CD4-positive, alpha-beta T cell (primary cell): ENCODE results near the gene CCR7. TPM values are rescaled to one million over a fixed set of nuclear protein-coding genes. Genes with fewer than 3 reads are reported as not detected.

Source experiments
- ATAC-seq: fragments of 200-7000 bp; cut with Tn5 transposase; one replicate; pipeline ENCODE4 v1.10.0; 2022; ENCODE audit warnings: mild to moderate bottlenecking; ENCODE audit not compliant: poor library complexity
- CTCF ChIA-PET: fragments of 350-600 bp; sonication (Branson Sonifier 250); formaldehyde crosslinking; loops from one replicate; lab custom pipeline; 2021; ENCODE audit warnings: antibody characterized with exemption, inconsistent platforms; lab: Charles Lee
- POLR2A ChIA-PET: fragments of 350-600 bp; sonication (Branson Sonifier 250); formaldehyde crosslinking; loops from one replicate; lab custom pipeline; 2021; ENCODE audit warnings: antibody characterized with exemption, inconsistent platforms; lab: Charles Lee
- DNase-seq, 14 experiments: peaks; one replicate each; pipeline ENCODE4 v3.0.0-alpha.2; 2013 to 2020; ENCODE audit warnings: mixed read lengths in 2 of 14
- H3K27ac ChIP-seq, 2 donors: one replicate each; pipeline versions ENCODE4 v1.5.1 to v1.7.0; 2013; ENCODE audit warnings: low read length in 2 of 2, low read depth in 1 of 2, mild to moderate bottlenecking in 1 of 2
- H3K27me3 ChIP-seq, 2 experiments: 1 replicate in 1 of 2; 2 replicates in 1 of 2; pipeline versions ENCODE4 v1.6.1 to v1.7.0; 2013; ENCODE audit warnings: low read length in 2 of 2, control low read depth in 1 of 2, mild to moderate bottlenecking in 1 of 2, moderate library complexity in 1 of 2; ENCODE audit not compliant: insufficient read depth in 2 of 2, control insufficient read depth in 1 of 2
- H3K36me3 ChIP-seq: one replicate; pipeline ENCODE4 v1.6.1; 2013; ENCODE audit warnings: low read length, control low read depth; ENCODE audit not compliant: insufficient read depth
- H3K4me1 ChIP-seq: one replicate; pipeline ENCODE4 v1.6.1; 2013; ENCODE audit warnings: low read length, control low read depth; ENCODE audit not compliant: insufficient read depth
- H3K4me3 ChIP-seq: one replicate; pipeline ENCODE4 v1.5.1; 2013; ENCODE audit warnings: mild to moderate bottlenecking, low read length, moderate library complexity
- H3K9me3 ChIP-seq, 2 experiments: 1 replicate in 1 of 2; 2 replicates in 1 of 2; pipeline versions ENCODE4 v1.6.1 to v1.7.0; 2013; ENCODE audit warnings: low read length in 2 of 2, mild to moderate bottlenecking in 2 of 2, control low read depth in 1 of 2, moderate library complexity in 1 of 2; ENCODE audit not compliant: control insufficient read depth in 1 of 2, insufficient read depth in 1 of 2
- H3K27ac Mint-ChIP-seq: one replicate; pipeline ENCODE4 v1.8.0; 2020; ENCODE audit warnings: mixed read lengths
- H3K27me3 Mint-ChIP-seq: one replicate; pipeline ENCODE4 v1.8.0; 2021; ENCODE audit warnings: mixed read lengths
- H3K36me3 Mint-ChIP-seq: one replicate; pipeline ENCODE4 v1.8.0; 2021; ENCODE audit warnings: low read depth, mixed read lengths
- H3K4me1 Mint-ChIP-seq: one replicate; pipeline ENCODE4 v1.8.0; 2021; ENCODE audit warnings: low read depth, mixed read lengths
- H3K4me3 Mint-ChIP-seq: one replicate; pipeline ENCODE4 v1.8.0; 2020; ENCODE audit warnings: mild to moderate bottlenecking, mixed read lengths
- H3K9me3 Mint-ChIP-seq: one replicate; pipeline ENCODE4 v1.8.0; 2020; ENCODE audit warnings: mixed read lengths
- CTCF ChIP-seq: fragments of 200-600 bp; IDR thresholded peaks from one replicate; pipeline ENCODE4 v1.8.0; 2022; ENCODE audit warnings: antibody characterized with exemption, mild to moderate bottlenecking
- intact Hi-C, 2 experiments: fragments of 100-400 bp; cut with DNase I in 1 of 2; cut with micrococcal nuclease in 1 of 2; formaldehyde crosslinking; loops; one replicate each; pipeline versions ENCODE4 v1.15.1 to v1.9.0; 2023 to 2025; cut with DNase I, micrococcal nuclease
- total RNA-seq, 174 experiments: library from RNA in 2 of 174; stranded (reverse) in 2 of 174; gene quantifications; one replicate each; pipeline ENCODE4 v1.2.3 and lab custom pipeline; 2021 to 2026

The CCR7 gene
- total RNA-seq, 2 experiments from 2014 or later: 170 to 180 TPM

DNA sequence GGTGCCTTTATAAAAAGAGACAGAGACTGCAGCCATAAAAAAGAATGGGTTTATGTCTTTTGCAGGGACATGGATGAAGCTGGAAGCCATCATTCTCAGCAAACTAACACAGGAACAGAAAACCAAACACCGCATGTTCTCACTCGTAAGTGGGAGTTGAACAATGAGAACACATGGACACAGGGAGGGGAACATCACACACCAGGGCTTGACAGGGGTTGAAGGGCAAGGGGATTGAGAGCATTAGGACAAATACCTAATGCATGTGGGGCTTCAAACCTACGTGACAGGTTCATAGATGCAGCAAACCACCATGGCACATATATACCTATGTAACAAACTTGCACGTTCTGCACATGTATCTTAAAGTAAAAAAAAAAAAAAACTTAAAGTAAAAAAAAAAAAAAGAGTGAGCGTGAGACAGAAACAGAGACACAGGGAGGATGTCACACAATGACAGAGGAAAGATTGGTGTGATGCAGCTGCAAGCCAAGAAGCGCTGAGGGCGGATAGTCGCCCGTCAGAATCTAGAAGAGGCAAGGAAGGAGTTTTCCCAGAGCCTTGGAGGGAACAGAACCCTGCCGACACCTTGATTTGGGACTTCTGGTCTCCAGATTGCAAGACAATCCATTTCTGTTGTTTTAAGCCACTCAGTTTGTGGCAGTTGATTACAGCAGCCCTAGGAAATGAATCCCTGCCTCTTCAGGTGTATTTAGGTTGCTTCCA, 36.4 kb downstream of the CCR7 start:
- H3K4me1 Mint-ChIP-seq: peaks cover 51% of the 10 kb centered on the region
- H3K9me3 ChIP-seq: peaks cover 4 to 16% of the 10 kb centered on the region in 2 experiments
- peak; percentile 18 for ATAC-seq
- H3K36me3 ChIP-seq: no peaks in the 10 kb centered on the region
- H3K4me3 Mint-ChIP-seq: peak overlapping the region; percentile 48
- H3K27me3 ChIP-seq: no peaks in the 10 kb centered on the region
- ChIA-PET POLR2A (interaction anchor here (0.7 to 18.9 kb wide), 4 partner anchors 10 to 85 kb away, joined by 3 to 668 read pairs (median 8); partner anchors contain the start of gene CCR7), CTCF (interaction anchor here (0.6 to 1.0 kb wide), 5 partner anchors 12 to 166 kb away, joined by 3 to 4 read pairs (median 3); no protein-coding TSS in a partner anchor)
- H3K4me3 ChIP-seq: no peak overlapping the region
- peak in 5 of 14 experiments; percentile 33 to 73 (median 68) for DNase-seq
- TF ChIP-seq CTCF: no peak
- peak overlapping the region; percentile 84 for H3K27ac Mint-ChIP-seq
- no peak overlapping the region for H3K27ac ChIP-seq
- peaks cover 13% of the 10 kb centered on the region for H3K9me3 Mint-ChIP-seq
- H3K36me3 Mint-ChIP-seq: peaks cover 21% of the 10 kb centered on the region
- H3K4me1 ChIP-seq: peaks cover 58% of the 10 kb centered on the region
- intact Hi-C loops: no loop called here
- H3K27me3 Mint-ChIP-seq: peaks cover 5% of the 10 kb centered on the region

GRCh38 chr17:40526668-40527067, 38.6 kb downstream of the CCR7 start:
- no peaks in the 10 kb centered on the region for H3K27me3 ChIP-seq
- H3K4me3 Mint-ChIP-seq: no peak overlapping the region
- ATAC-seq (no peak), DNase-seq (peak in 1 of 14 experiments; percentile 10)
- intact Hi-C loops: no loop called here
- peaks cover 19% of the 10 kb centered on the region for H3K36me3 Mint-ChIP-seq
- ChIA-PET CTCF (interaction anchor here (1.0 kb wide), 1 partner anchor 9 kb away, joined by 3 read pairs; no protein-coding TSS in a partner anchor), POLR2A (interaction anchor here (0.7 kb wide), 1 partner anchor 316 kb away, joined by 3 read pairs; no protein-coding TSS in a partner anchor)
- no peak overlapping the region for H3K27ac ChIP-seq
- H3K27me3 Mint-ChIP-seq: no peaks in the 10 kb centered on the region
- no peaks in the 10 kb centered on the region for H3K36me3 ChIP-seq
- no peak overlapping the region for H3K4me3 ChIP-seq
- H3K4me1 Mint-ChIP-seq: peaks cover 36% of the 10 kb centered on the region
- H3K9me3 ChIP-seq: peaks cover 4 to 16% of the 10 kb centered on the region in 2 experiments
- no peak for TF ChIP-seq CTCF
- peaks cover 47% of the 10 kb centered on the region for H3K4me1 ChIP-seq
- H3K27ac Mint-ChIP-seq: no peak overlapping the region
- H3K9me3 Mint-ChIP-seq: peaks cover 13% of the 10 kb centered on the region

- no peak for TF ChIP-seq CTCF
- DNase-seq (no peak), ATAC-seq (no peak)
- POLR2A ChIA-PET: interaction anchor here (1.5 kb wide), 1 partner anchor 9 kb away, joined by 4 read pairs; no protein-coding TSS in a partner anchor
- Mint-ChIP-seq H3K4me3 (no peak overlapping the region), H3K9me3 (peaks cover 13% of the 10 kb centered on the region), H3K27ac (no peak overlapping the region), H3K36me3 (peaks cover 19% of the 10 kb centered on the region), H3K27me3 (no peaks in the 10 kb centered on the region), H3K4me1 (peaks cover 25% of the 10 kb centered on the region)
- Histone ChIP-seq H3K4me1 (peaks cover 44% of the 10 kb centered on the region), H3K4me3 (no peak overlapping the region), H3K27me3 (no peaks in the 10 kb centered on the region), H3K27ac (no peak overlapping the region), H3K9me3 (peaks cover 4 to 16% of the 10 kb centered on the region in 2 experiments), H3K36me3 (no peaks in the 10 kb centered on the region)
- CTCF ChIA-PET: interaction anchor here (0.6 to 1.3 kb wide), 2 partner anchors 81 to 84 kb away, joined by 3 to 5 read pairs; partner anchors contain the start of gene IGFBP4
- intact Hi-C loops: no loop called here
Measured at GRCh38 chr17:40525294-40525693, 40.0 kb downstream of the CCR7 start.
